ENCODE results near the gene MYH10.

The MYH10 gene

GRCh38 chr17:8426094-8426720 lies 204.3 kb downstream of the MYH10 start:
- FAIRE-seq = no peak
- DNase-seq (ENCODE audit: insufficient read length, low spot score) = no peak
- TF ChIP-seq POU2F2 (IDR thresholded peaks at IDR 0.05; ENCODE audit: low read depth, low read length) (no peak), SPI1 (IDR thresholded peaks at IDR 0.05; ENCODE audit: low read depth, low read length) (no peak), POLR2AphosphoS5 (IDR thresholded peaks at IDR 0.05; ENCODE audit: low read depth, low read length) (no peak), PAX5 (IDR thresholded peaks at IDR 0.05; ENCODE audit: insufficient read depth, low read length, severe bottlenecking) (no peak), POLR2A (IDR thresholded peaks at IDR 0.05; ENCODE audit: low read depth, low read length) (no peak), TAF1 (IDR thresholded peaks at IDR 0.05; ENCODE audit: low read depth, low read length) (no peak)

Data from GM12891 (cell line).